ENCODE results near the gene ATP6AP2.
"Not testable (repeated sequence)": the region's sequence is repeated elsewhere in the genome, so short reads cannot be mapped to it uniquely, and the experiment has no call there.

The ATP6AP2 gene

DNA sequence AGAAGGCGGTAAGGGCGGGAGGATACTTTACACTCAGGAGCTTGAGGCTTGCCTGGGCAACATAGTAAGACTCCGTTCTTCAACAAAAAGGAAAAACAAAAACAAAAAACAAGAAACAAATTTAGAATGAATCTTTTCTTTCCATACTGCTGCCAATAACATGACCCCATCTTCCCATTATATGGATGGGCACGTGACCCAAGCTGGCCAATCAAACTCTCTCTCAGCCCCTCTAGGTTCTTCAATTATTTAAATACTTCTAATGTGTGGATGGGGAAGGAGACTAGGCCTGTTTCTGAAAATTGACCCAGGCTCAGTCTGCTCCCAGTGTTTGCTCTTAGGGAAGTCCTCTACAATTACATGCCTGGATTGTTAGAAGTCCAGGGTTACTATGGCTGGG lies 22.2 kb upstream of the ATP6AP2 start:
- H3K4me3 ChIP-seq (ENCODE audit: low read depth, low read length) = no peak overlapping the region
- TF ChIP-seq CTCF (IDR thresholded peaks at IDR 0.05; ENCODE audit: borderline replicate concordance, insufficient read depth, low read depth, low read length) = no peak

GRCh38 chrX:40563784-40564183 lies 17.0 kb upstream of the ATP6AP2 start:
- no peak for TF ChIP-seq CTCF (IDR thresholded peaks at IDR 0.05; ENCODE audit: borderline replicate concordance, insufficient read depth, low read depth, low read length)
- H3K4me3 ChIP-seq (ENCODE audit: low read depth, low read length) = no peak overlapping the region

GRCh38 chrX:40564447-40564846 lies 16.3 kb upstream of the ATP6AP2 start:
- H3K4me3 ChIP-seq (ENCODE audit: low read depth, low read length) = no peak overlapping the region
- TF ChIP-seq CTCF (IDR thresholded peaks at IDR 0.05; ENCODE audit: borderline replicate concordance, insufficient read depth, low read depth, low read length) = no peak

DNA sequence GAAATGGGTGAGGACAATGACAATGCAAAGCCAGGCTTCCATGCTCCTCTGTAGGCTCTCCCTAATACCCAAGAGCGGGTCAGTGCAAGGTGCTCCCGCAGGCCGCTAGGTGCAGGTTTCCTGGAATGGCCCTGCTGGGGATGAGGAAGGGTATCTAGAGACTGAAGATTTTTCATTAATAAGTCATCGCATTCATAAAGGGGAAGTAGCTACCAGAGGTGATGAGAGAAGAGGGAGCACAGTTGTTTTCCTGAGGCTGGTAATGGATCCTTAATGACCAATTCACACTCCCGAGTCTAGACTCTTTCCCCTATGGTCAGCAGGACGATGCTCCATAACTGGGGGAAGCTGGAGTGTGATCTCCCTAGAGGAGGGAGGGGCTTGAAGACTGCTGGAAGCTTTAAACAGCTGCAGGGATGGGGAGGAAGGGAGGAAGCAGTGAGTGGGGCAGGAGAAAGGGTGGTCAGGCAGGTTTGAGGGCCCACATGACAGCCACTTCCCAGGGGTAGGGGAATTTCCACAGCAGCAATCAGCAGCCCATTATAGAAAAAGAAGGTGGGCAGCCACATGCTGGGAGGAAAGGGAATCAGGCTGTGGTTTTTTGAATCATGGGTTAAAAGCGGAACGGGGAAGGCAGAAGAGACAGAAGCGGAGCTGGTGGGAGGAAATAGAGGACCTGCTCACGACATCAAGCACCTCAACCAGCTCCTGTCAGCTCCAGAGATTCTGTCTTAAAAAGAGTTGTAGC lies 10.2 kb upstream of the ATP6AP2 start:
- TF ChIP-seq CTCF (IDR thresholded peaks at IDR 0.05; ENCODE audit: borderline replicate concordance, insufficient read depth, low read depth, low read length) = no peak
- peak overlapping the region; percentile 21 for H3K4me3 ChIP-seq (ENCODE audit: low read depth, low read length)

DNA sequence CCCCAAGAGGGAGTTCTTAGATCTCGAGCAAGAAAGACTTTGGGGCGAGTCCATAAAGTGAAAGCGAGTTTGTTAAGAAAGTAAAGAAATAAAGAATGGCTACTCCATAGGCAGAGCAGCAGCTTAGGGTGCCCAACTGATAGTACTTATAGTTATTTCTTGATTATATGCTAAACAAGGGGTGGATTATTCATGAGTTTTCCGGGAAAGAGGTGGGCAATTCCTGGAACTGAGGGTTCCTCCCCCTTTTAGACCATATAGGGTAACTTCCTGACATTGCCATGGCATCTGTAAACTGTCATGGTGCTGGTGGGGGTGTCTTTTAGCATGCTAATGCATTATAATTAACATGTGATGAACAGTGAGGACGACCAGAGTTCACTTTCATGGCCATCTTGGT lies 9.6 kb upstream of the ATP6AP2 start:
- H3K4me3 ChIP-seq (ENCODE audit: low read depth, low read length) = peak overlapping the region; percentile 21

DNA sequence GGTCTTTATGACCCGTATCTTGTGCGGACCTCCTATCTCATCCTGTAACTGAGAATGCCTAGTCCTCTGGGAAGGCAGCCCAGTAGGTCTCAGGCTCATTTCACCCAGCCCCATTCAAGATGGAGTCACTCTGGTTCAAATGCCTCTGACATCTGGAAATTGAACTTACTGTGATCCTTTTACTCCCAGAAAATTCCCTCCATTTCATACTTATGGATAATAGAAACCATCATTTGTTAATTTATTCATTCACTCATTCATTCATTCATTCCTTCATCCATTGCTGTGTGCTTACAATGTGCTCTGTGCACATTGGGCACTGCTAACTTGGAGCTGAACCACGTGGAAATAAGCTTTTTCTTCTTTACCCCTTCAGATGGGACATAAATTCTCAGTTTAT lies 9.2 kb upstream of the ATP6AP2 start:
- H3K4me3 ChIP-seq (ENCODE audit: low read depth, low read length) = no peak overlapping the region
- no peak for TF ChIP-seq CTCF (IDR thresholded peaks at IDR 0.05; ENCODE audit: borderline replicate concordance, insufficient read depth, low read depth, low read length)

DNA sequence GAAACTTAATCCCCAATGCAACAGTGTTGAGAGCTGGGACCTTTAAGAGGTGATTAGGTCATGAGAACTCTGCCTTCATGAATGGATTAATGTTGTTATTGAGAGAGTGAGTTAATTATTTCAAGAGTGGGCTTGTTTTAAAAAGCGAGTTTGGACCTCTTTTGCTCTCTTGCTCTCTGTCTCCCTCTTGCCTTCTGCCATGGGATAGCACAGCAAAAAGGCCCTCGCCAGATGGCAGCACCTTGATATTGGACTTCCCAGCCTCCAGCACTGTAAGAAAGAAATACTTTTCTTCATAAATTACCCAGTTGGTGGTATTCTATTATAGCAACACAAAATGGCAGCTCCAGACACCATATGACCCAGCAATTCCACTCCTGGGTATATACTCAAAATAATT lies 7.0 kb upstream of the ATP6AP2 start:
- no peak overlapping the region for H3K4me3 ChIP-seq (ENCODE audit: low read depth, low read length)
- peak; percentile 82 for TF ChIP-seq CTCF (IDR thresholded peaks at IDR 0.05; ENCODE audit: borderline replicate concordance, insufficient read depth, low read depth, low read length)

DNA sequence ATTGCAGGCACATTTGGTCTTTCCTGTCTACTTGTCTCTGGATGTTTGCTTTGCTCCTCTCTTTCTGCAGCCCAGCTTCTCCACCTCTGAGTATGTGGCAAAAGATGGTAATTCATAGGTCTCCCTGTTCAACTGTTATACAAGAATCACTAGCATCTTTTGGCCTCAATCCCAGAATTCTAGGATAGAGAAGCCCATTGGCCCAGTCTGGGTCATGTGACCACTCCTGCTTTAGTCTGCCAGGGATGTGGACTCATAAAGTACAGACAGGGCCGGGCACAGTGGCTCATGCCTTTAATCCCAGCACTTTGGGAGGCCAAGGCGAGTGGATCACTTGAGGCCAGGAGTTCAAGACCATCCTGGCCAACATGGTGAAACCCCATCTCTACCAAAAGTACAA lies 5.4 kb upstream of the ATP6AP2 start:
- H3K4me3 ChIP-seq (ENCODE audit: low read depth, low read length) = not testable (repeated sequence)

Data from GM12875 (cell line).